ENCODE data around the gene B3GNT4.

- TF ChIP-seq CTCF (IDR thresholded peaks at IDR 0.05), result no peak
- TF ChIP-seq EP300 (IDR thresholded peaks at IDR 0.05), result no peak
Measured at GRCh38 chr12:122183588-122183940, 19.9 kb upstream of the B3GNT4 start.

Data from ovary (tissue), 3 donors.